ENCODE results near the gene NUP54. TPM values are rescaled to one million over a fixed set of nuclear protein-coding genes. Genes with fewer than 3 reads are reported as not detected.

NUP54 gene
- total and polyA plus RNA-seq, 9 of the 15 experiments (the other 6 are each of a cell fraction or from before 2014, with no cell fraction given): 29.6 to 115 (median 67.7) TPM

DNA sequence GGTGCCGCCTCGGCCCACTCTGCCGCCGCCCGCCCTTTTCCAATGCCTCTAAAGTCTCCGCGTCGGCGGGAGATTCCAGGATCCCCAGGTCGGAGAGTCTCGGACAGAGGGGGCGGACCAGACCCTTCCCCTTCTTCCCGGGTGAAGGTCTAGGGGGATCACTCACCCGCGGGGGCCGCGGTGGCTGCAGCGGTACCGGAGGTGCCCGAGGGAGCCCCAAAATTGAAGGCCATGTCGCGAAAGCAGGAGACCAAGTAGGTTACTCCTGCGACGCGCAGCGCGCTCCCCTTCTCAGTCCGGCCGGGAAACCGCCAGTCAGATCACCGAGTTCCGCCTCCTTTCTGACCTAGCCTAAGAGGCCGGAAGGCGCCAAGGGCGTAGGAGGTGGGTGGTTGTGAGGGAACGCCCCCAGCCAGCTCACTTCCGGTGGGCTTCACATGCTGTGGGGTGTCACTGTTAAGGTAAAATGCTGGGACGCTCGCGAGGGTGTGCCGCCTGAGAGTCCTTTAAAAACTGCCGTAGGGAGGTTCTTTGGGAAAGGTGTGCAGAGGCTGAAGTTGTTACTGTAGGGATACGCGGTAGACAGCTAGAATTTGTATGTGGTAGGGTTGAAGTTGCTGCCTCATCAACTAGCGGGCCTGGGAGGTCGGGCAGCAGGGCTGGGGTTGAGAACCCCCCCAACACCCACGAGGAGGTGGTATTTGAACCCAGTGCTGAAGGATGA, at the start of gene NUP54 (continued):
- TF ChIP-seq, protein P1, sequence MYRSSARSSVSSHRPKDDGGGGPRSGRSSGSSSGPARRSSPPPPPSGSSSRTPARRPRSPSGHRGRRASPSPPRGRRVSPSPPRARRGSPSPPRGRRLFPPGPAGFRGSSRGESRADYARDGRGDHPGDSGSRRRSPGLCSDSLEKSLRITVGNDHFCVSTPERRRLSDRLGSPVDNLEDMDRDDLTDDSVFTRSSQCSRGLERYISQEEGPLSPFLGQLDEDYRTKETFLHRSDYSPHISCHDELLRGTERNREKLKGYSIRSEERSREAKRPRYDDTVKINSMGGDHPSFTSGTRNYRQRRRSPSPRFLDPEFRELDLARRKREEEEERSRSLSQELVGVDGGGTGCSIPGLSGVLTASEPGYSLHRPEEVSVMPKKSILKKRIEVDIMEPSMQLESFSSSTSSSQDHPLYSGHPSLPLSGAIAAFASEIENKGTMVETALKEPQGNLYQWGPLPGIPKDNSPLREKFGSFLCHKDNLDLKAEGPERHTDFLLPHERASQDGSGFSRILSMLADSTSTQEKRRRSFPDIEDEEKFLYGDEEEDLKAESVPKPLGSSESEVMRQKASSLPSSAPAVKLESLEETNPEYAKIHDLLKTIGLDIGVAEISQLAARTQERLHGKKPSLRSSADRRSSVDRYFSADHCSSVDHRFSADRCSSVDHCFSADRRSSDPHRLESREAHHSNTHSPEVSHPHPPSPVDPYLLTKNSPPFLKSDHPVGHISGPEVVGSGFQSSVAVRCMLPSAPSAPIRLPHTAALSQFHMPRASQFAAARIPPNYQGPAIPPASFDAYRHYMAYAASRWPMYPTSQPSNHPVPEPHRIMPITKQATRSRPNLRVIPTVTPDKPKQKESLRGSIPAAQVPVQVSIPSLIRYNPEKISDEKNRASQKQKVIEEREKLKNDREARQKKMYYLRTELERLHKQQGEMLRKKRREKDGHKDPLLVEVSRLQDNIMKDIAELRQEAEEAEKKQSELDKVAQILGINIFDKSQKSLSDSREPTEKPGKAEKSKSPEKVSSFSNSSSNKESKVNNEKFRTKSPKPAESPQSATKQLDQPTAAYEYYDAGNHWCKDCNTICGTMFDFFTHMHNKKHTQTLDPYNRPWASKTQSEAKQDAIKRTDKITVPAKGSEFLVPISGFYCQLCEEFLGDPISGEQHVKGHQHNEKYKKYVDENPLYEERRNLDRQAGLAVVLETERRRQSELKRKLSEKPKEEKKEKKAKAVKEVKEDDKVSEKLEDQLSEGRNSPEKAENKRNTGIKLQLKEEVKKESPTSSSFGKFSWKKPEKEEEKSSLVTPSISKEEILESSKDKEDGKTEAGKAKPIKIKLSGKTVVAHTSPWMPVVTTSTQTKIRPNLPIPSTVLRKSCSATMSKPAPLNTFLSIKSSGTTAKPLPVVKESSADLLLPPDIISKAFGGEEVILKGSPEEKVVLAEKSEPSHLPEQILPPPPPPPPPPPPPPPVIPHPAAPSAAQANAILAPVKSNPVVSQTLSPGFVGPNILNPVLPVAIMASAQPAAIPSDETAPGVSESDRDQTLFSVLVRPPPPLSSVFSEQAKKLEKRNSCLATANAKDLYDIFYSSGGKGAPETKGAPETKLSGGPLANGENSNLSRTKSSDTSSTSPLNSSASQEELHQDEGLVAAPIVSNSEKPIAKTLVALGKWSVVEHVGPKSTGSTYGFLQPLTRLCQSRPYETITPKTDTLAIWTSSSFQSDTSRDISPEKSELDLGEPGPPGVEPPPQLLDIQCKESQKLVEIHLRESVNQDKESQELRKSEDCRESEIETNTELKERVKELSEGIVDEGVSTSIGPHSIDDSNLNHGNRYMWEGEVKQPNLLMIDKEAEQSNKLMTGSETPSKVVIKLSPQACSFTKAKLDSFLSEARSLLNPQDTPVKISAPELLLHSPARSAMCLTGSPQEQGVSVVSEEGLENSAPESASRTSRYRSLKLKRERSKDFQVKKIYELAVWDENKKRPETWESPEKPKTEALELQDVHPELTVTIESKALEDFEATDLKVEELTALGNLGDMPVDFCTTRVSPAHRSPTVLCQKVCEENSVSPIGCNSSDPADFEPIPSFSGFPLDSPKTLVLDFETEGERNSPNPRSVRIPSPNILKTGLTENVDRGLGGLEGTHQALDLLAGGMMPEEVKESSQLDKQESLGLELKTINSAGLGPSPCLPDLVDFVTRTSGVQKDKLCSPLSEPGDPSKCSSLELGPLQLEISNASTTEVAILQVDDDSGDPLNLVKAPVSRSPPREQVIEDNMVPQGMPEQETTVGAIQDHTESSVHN (IDR thresholded peaks at IDR 0.05; ENCODE audit: borderline replicate concordance in 1 of 2, low read depth in 1 of 2): peak in 1 of 2 experiments; percentile 63; a peak in 2 of 4 replicates
- no peak for TF ChIP-seq ZNF347 (CRISPR knock-in tag; IDR thresholded peaks at IDR 0.05; ENCODE audit: low read depth)
- TF ChIP-seq, protein P2, sequence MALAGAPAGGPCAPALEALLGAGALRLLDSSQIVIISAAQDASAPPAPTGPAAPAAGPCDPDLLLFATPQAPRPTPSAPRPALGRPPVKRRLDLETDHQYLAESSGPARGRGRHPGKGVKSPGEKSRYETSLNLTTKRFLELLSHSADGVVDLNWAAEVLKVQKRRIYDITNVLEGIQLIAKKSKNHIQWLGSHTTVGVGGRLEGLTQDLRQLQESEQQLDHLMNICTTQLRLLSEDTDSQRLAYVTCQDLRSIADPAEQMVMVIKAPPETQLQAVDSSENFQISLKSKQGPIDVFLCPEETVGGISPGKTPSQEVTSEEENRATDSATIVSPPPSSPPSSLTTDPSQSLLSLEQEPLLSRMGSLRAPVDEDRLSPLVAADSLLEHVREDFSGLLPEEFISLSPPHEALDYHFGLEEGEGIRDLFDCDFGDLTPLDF (CRISPR knock-in tag; IDR thresholded peaks at IDR 0.05): peak; percentile 90; the same call in 1 of the 2 replicates
- no peak for TF ChIP-seq MTF1 (CRISPR knock-in tag; IDR thresholded peaks at IDR 0.05; ENCODE audit: borderline replicate concordance)
- TF ChIP-seq, protein P3, sequence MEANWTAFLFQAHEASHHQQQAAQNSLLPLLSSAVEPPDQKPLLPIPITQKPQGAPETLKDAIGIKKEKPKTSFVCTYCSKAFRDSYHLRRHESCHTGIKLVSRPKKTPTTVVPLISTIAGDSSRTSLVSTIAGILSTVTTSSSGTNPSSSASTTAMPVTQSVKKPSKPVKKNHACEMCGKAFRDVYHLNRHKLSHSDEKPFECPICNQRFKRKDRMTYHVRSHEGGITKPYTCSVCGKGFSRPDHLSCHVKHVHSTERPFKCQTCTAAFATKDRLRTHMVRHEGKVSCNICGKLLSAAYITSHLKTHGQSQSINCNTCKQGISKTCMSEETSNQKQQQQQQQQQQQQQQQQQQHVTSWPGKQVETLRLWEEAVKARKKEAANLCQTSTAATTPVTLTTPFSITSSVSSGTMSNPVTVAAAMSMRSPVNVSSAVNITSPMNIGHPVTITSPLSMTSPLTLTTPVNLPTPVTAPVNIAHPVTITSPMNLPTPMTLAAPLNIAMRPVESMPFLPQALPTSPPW (CRISPR knock-in tag; IDR thresholded peaks at IDR 0.05): peak; percentile 78
- TF ChIP-seq CBX8 (IDR thresholded peaks at IDR 0.05; ENCODE audit: borderline replicate concordance, extremely low read depth, low read depth, low read length, poor library complexity, severe bottlenecking): no peak
- TF ChIP-seq ZKSCAN1 (IDR thresholded peaks at IDR 0.05; ENCODE audit: low read depth, low read length): peak; percentile 24; the same call in 1 of the 2 replicates
- TF ChIP-seq SREBF2 (CRISPR knock-in tag; IDR thresholded peaks at IDR 0.05): no peak
- TF ChIP-seq, protein P4, sequence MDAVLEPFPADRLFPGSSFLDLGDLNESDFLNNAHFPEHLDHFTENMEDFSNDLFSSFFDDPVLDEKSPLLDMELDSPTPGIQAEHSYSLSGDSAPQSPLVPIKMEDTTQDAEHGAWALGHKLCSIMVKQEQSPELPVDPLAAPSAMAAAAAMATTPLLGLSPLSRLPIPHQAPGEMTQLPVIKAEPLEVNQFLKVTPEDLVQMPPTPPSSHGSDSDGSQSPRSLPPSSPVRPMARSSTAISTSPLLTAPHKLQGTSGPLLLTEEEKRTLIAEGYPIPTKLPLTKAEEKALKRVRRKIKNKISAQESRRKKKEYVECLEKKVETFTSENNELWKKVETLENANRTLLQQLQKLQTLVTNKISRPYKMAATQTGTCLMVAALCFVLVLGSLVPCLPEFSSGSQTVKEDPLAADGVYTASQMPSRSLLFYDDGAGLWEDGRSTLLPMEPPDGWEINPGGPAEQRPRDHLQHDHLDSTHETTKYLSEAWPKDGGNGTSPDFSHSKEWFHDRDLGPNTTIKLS (IDR thresholded peaks at IDR 0.05; ENCODE audit: borderline replicate concordance, low read depth): peak; percentile 99
- peak; percentile 66 for TF ChIP-seq FOSL1 (tag; conservative IDR thresholded peaks at IDR 0.05)

All from K562 (cell line).